AG09309 (cell line): ENCODE measurements around the gene ADSS1.

ENCODE experiments used
- DNase-seq: peaks from one replicate; pipeline ENCODE4 v3.0.0-alpha.2; 2010; ENCODE audit warnings: low read depth
- H3K4me3 ChIP-seq: 2 replicates; pipeline ENCODE4 v1.5.1; 2011; ENCODE audit warnings: mild to moderate bottlenecking, low read depth, low read length, moderate library complexity; ENCODE audit not compliant: control insufficient read depth
- CTCF ChIP-seq: IDR thresholded peaks from 2 replicates; pipeline ENCODE4 v1.5.1; 2011; ENCODE audit warnings: mild to moderate bottlenecking, low read depth, low read length, inconsistent platforms; ENCODE audit not compliant: insufficient read depth, control insufficient read depth; ENCODE audit errors: missing control alignments

The ADSS1 gene

DNA sequence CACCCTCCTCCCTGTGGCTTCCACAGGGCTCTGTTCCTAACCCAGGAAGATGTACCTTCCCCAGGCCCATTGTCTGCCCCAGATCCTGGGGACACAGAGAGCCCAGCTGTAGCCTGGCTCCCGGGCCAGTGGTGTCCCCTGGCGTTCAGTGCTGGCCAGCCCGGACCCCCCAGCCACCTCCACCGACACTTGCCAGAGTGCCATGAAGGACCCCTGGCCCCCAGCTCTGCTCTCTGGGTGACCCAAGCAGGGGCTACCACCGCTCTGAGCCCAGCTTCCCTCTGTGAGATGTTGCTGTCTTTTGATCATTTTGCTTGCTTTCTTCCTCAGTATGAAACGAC is 28.4 kb upstream of the ADSS1 start:
- H3K4me3 ChIP-seq: no peak overlapping the region
- no peak for TF ChIP-seq CTCF
- DNase-seq: no peak

DNA sequence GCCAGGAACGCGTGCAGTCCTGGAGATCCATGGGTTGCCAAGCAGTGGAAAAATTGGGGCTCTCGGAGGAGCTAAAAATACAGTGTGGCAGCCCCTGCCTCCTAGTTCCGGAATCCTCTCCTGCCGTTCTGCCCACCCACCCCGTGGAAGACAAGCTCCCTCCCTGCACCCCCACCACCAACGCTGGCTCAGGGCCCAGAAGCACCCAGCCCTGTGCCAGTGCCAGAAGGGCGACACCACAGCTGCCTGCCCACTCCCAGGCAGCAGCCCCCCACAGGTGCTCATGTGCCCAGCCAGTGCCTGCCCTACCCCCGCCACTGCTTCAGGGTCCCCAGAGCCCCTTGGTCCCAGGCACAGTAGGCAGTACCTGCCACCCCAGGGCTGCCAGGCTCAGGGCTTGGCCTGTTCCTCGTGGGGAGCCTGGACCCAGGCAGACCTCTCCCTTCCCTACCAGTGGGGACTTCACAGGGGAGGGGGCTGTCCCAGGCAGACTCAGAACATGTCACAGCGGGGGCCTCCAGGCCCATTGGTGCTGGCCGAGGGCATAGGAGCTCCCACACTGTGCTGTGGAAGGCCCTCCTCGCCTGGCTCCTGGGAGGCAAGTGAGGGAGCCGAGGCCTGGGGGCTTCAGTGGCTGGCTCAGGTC is 27.2 kb upstream of the ADSS1 start:
- no peak for DNase-seq
- TF ChIP-seq CTCF: no peak
- H3K4me3 ChIP-seq: no peak overlapping the region

- H3K4me3 ChIP-seq: no peak overlapping the region
- no peak for TF ChIP-seq CTCF
- DNase-seq: no peak
These were observed 26.7 kb upstream of the ADSS1 start for GRCh38 chr14:104697317-104697703.

DNA sequence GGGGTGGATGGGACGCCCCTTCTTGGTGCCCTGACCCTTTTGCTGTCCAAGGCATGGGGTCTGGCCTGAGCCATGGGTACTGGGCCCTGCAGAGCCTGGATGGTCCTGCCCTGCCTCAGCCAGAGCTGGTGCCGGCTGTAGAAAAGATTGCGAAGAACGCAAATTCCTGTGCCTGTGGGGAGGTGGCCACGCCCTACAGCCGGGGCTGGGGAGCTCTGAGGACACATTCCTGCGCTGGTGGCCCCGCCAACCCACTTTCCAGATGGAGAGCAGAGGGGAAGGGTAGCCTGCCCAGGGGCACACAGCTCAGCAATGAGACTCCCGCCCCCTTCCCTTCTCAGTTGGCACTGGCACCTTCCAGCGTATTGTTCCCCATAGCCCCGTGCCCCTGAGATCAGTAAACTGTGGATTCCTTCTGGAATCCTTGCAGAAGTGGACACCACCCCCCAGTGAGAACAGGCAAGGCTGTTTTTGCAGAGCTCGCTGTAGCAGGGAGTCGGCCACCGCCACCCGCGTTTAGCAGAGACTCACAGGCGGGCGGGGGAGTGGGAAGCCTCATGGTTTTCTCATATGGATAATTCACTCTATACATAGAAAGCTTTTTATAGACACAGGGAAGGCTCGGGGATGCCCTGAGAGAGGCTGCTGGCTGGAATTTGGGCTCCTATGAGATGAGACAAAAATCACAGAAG is 26.0 kb upstream of the ADSS1 start:
- no peak for TF ChIP-seq CTCF
- no peak overlapping the region for H3K4me3 ChIP-seq
- no peak for DNase-seq

DNA sequence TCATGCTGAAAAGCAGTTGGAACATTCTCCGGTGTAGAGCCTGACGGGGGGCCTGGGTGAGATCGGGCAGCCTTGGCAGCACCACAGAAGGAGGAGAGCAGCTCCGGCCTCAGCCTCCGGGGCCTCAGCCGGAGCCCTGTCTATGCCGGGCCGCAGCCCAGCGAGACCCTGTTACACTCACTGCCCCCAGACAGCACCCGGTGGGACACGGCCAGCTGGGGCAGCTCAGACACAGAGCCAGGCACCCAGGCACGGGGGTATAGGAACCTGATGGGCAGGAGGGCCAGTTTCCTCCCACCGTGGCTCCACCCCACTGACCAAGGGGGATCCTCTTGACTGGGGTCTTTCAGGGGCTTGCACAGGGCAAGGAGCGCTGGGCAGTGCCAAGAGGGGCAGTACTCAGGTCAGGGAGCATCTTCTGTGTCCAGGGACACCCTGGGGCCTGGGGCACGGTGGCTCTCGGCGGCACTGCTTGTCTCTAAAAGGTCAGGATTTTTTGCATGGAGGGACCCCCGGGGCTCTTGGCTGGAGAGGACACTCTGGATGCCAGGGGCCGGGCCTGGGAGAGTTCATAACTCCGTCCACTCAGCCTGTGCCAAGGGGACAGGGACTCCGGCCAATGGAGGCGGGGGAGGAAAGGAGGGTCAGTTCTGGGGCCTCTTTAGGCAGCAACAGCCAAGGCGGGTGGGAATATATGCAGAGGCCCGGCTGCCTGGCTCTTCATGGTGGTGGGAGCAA is 25.2 kb upstream of the ADSS1 start:
- DNase-seq: no peak
- no peak for TF ChIP-seq CTCF
- H3K4me3 ChIP-seq: no peak overlapping the region

DNA sequence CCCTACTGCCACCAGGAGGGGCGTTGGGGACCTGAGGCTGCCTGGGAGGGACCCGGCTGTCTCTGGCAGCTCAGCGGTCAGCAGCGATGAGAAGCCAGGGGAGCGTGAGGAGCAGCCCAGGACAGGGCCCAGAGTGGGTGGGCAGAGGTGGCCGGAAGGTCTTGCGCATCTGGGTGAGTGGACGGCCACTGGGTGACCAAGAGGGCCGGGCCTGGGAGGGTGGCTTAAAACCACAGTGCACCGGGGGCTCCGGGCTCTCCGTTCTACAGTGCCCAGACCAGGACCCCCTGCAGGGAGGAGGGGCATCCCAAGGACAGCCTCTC is 24.6 kb upstream of the ADSS1 start:
- no peak for TF ChIP-seq CTCF
- DNase-seq: no peak
- H3K4me3 ChIP-seq: no peak overlapping the region
